Retinal pigment epithelial cell (primary cell): Measurements from ENCODE around the gene NET1.
A peak's percentile ranks its signal among the peaks of the same experiment; 100 is the strongest.
"Not testable (repeated sequence)": the region's sequence is repeated elsewhere in the genome, so short reads cannot be mapped to it uniquely, and the experiment has no call there.

Experiments used
- DNase-seq: peaks from one replicate; pipeline ENCODE4 v3.0.0-alpha.2; 2010; ENCODE audit warnings: low read depth
- H3K4me3 ChIP-seq: 2 replicates; pipeline ENCODE4 v1.5.1; 2011; ENCODE audit warnings: mild to moderate bottlenecking, low read length, control low read depth, moderate library complexity
- TF ChIP-seq, protein P1 (sequence below): conservative IDR thresholded peaks from 2 replicates; pipeline ENCODE4 v1.5.1; 2011; ENCODE audit warnings: low read depth, low read length, control low read depth, inconsistent platforms

Gene NET1

GRCh38 chr10:5470062-5470751, 57.9 kb downstream of the NET1 start:
- no peak for DNase-seq
- TF ChIP-seq, protein P1, sequence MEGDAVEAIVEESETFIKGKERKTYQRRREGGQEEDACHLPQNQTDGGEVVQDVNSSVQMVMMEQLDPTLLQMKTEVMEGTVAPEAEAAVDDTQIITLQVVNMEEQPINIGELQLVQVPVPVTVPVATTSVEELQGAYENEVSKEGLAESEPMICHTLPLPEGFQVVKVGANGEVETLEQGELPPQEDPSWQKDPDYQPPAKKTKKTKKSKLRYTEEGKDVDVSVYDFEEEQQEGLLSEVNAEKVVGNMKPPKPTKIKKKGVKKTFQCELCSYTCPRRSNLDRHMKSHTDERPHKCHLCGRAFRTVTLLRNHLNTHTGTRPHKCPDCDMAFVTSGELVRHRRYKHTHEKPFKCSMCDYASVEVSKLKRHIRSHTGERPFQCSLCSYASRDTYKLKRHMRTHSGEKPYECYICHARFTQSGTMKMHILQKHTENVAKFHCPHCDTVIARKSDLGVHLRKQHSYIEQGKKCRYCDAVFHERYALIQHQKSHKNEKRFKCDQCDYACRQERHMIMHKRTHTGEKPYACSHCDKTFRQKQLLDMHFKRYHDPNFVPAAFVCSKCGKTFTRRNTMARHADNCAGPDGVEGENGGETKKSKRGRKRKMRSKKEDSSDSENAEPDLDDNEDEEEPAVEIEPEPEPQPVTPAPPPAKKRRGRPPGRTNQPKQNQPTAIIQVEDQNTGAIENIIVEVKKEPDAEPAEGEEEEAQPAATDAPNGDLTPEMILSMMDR = no peak
- no peak overlapping the region for H3K4me3 ChIP-seq

GRCh38 chr10:5474642-5475041, 62.3 kb downstream of the NET1 start:
- not testable (repeated sequence) for H3K4me3 ChIP-seq, DNase-seq

GRCh38 chr10:5475088-5475487, 62.7 kb downstream of the NET1 start:
- not testable (repeated sequence) for H3K4me3 ChIP-seq, DNase-seq

DNA sequence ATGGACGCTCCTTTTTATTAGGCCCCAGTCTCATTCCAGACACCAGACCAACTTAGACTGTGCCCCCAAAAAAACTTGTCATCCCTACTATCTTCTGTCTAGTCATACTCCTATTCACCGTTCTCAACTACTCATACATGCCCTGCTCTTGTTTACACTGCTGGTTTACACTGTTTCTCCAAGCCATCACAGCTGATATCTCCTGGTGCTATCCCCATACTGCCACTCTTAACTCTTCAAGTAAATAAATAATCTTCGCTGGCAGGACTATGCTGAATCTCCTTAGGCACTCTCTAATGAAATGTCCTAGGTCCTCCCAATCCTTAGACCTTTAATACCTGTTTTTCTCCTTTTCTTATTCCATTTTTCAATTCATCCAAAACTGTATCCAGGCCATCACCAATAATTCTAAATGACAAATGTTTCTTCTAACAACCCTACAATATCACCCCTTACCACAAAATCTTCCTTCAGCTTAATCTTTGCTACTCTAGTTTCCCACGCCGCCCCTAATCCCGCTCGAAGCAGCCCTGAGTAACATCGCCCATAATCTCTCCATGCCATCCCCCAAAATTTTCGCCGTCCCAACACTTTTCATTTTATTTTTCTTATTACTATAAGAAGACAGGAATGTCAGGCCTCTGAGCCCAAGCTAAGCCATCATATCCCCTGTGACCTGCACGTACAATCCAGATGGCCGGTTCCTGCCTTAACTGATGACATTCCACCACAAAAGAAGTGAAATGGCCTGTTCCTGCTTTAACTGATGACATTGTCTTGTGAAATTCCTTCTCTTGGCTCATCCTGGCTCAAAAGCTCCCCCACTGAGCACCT, 63.8 kb downstream of the NET1 start:
- DNase-seq, H3K4me3 ChIP-seq: not testable (repeated sequence)

DNA sequence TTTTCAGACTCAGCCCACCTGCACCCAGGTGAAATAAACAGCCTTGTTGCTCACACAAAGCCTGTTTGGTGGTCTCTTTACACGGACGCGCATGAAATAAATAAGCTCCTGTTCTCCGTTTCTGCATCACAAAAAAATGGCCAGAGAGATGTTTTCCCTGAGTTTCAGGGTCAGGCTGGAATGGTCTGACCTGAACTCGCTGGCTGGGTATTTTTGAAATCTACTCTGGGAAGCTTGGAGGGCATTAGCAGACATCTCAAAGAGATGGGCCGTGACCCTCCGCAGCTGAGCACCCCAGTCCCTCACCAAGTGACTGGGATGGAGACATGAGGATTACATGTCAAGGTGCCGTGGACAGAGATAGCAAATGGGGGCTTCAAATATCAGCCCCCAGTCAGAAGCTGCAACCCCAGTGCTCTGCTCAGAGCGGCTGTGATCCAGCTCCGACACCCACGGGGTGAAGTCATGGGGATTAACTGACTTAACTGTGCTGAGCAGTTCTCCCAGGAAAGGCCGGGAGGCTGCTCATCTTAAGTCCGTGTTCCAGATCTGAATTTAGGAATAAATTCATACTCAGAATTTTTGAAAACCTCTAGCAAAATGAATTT, 64.7 kb downstream of the NET1 start:
- DNase-seq = peak; percentile 27
- TF ChIP-seq, protein P1 = no peak
- H3K4me3 ChIP-seq = no peak overlapping the region

- TF ChIP-seq, protein P1 = no peak
- no peak overlapping the region for H3K4me3 ChIP-seq
- no peak for DNase-seq
Measured at GRCh38 chr10:5477948-5478693, 65.8 kb downstream of the NET1 start.

DNA sequence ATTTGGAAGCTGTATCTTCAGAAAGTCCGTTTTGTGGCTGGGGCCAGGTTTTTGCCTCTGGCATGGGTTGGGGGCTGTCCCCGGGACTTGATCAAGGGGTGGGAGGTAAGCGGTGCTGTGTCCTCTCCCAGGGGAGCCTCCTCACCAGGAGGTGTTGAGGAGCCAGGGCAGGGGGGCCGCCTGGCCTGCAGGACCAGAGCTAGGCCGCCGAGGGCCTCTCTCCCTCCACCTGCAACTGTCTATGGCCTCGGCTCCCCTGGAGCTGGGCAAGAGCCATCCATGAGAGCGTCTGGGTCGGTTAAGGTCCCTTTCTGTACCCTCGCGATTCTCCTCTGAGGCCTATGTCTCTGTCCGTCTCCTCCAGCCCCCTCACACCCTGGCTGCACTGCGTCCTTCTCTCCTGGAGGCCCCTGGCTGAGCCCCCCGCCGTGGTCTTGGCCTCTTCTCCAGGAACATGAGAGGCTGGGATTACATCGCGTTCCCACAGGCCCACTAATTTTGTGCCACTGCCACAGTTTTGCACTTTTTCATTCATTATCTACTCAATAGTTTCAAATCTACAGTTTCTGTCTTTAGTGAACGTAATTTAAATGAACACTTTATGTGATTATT, 66.4 kb downstream of the NET1 start:
- TF ChIP-seq, protein P1 = no peak
- DNase-seq = no peak
- H3K4me3 ChIP-seq = no peak overlapping the region
